A549 (cell line): ENCODE results near the gene PHOSPHO2. TPM values are rescaled to one million over a fixed set of nuclear protein-coding genes. Genes with fewer than 3 reads are reported as not detected.
"Not testable (repeated sequence)": the region's sequence is repeated elsewhere in the genome, so short reads cannot be mapped to it uniquely, and the experiment has no call there.

Experiments used
- ATAC-seq, 2 experiments: fragments of 200-7000 bp in 1 of 2; fragments of >200 bp in 1 of 2; cut with Nextera tagmentation in 1 of 2; cut with Tn5 transposase in 1 of 2; 3 replicates each; pipeline versions ENCODE4 v1.8.0 to v1.9.1; 2018 to 2020; ENCODE audit warnings: mild to moderate bottlenecking in 1 of 2, moderate library complexity in 1 of 2
- CTCF ChIA-PET: fragments of 300-600 bp; sonication (Branson Sonifier 250); formaldehyde crosslinking; extraction: SDS; loops from one replicate; lab custom pipeline; 2021; ENCODE audit warnings: antibody characterized with exemption, inconsistent platforms; lab: Yijun Ruan, JAX
- POLR2A ChIA-PET: fragments of 350-600 bp; formaldehyde crosslinking; extraction: SDS; loops from one replicate; lab custom pipeline; 2021; ENCODE audit warnings: antibody characterized with exemption, inconsistent platforms; lab: Yijun Ruan, JAX
- DNase-seq, 2 experiments: peaks; one replicate each; pipeline versions ENCODE4 v3.0.0 to v3.0.0-alpha.2; 2011 to 2016; ENCODE audit warnings: low read depth in 1 of 2, low spot score in 1 of 2
- FAIRE-seq: peaks from 2 replicates; lab custom pipeline; 2011; peaks lifted over from hg19 to GRCh38; lab: Jason Lieb, UNC
- H3K27ac ChIP-seq, 2 experiments: fragments of >200 bp; sonication (Bioruptor Twin); formaldehyde crosslinking; 3 replicates each; pipeline ENCODE4 v1.5.1; 2016 to 2017
- H3K4me1 ChIP-seq: fragments of >200 bp; sonication (Bioruptor Twin); formaldehyde crosslinking; 3 replicates; pipeline ENCODE4 v1.6.1; 2016
- H3K4me2 ChIP-seq: fragments of >200 bp; sonication (Bioruptor Twin); formaldehyde crosslinking; 3 replicates; pipeline ENCODE4 v1.6.1; 2016
- H3K4me3 ChIP-seq: fragments of >200 bp; sonication (Bioruptor Twin); formaldehyde crosslinking; 3 replicates; pipeline ENCODE4 v1.5.1; 2016
- H3K9me3 ChIP-seq: fragments of >200 bp; sonication (Bioruptor Twin); formaldehyde crosslinking; 3 replicates; pipeline ENCODE4 v1.6.1; 2016
- ATOH8 ChIP-seq: fragments of 250-450 bp; sonication (Bioruptor Pico); IDR thresholded peaks from 2 replicates; pipeline ENCODE4 v1.5.0; 2020; ENCODE audit warnings: low read depth, mild to moderate bottlenecking, moderate library complexity
- BCL3 ChIP-seq: fragments of >200 bp; sonication (Bioruptor Twin); formaldehyde crosslinking; IDR thresholded peaks from 3 replicates; pipeline ENCODE4 v1.6.1; 2016
- CHD4 ChIP-seq: fragments of 200-600 bp; sonication (generic); IDR thresholded peaks from 2 replicates; pipeline ENCODE4 v1.6.1; 2016; ENCODE audit warnings: antibody characterized with exemption, mild to moderate bottlenecking, borderline replicate concordance
- CTCF ChIP-seq: fragments of >200 bp; sonication (Bioruptor Twin); formaldehyde crosslinking; IDR thresholded peaks from 3 replicates; pipeline ENCODE4 v1.5.1; 2016
- EHMT2 ChIP-seq: fragments of 200-600 bp; sonication (generic); IDR thresholded peaks from 2 replicates; pipeline ENCODE4 v1.6.1; 2016; ENCODE audit warnings: antibody characterized with exemption, low read depth, mild to moderate bottlenecking, moderate library complexity
- HOXA7 ChIP-seq: fragments of 250-450 bp; sonication (Bioruptor Pico); IDR thresholded peaks from 2 replicates; pipeline ENCODE4 v1.5.0; 2020; ENCODE audit warnings: mild to moderate bottlenecking, moderate library complexity
- HOXB13 ChIP-seq: fragments of 250-450 bp; sonication (Bioruptor Pico); IDR thresholded peaks from 2 replicates; pipeline ENCODE4 v1.5.0; 2020; ENCODE audit warnings: low read depth, mild to moderate bottlenecking, moderate library complexity
- JUN ChIP-seq, 2 experiments: fragments of >200 bp; sonication (Bioruptor Twin); formaldehyde crosslinking; IDR thresholded peaks; 2 replicates in 1 of 2; 3 replicates in 1 of 2; pipeline ENCODE4 v1.6.1; 2016 to 2017
- KDM1A ChIP-seq: fragments of 200-600 bp; sonication (generic); IDR thresholded peaks from 2 replicates; pipeline ENCODE4 v1.6.1; 2016; ENCODE audit warnings: low read depth, mild to moderate bottlenecking
- NPAS2 ChIP-seq: fragments of 250-450 bp; sonication (Bioruptor Pico); IDR thresholded peaks from 2 replicates; pipeline ENCODE4 v1.8.0; 2022; ENCODE audit warnings: mild to moderate bottlenecking, moderate library complexity, borderline replicate concordance
- NR3C1 ChIP-seq: fragments of >200 bp; sonication (Bioruptor Twin); formaldehyde crosslinking; IDR thresholded peaks from 3 replicates; pipeline ENCODE4 v1.6.1; 2017
- PHF8 ChIP-seq: fragments of 200-600 bp; sonication (generic); IDR thresholded peaks from 2 replicates; pipeline ENCODE4 v1.6.1; 2016; ENCODE audit warnings: low read depth, mild to moderate bottlenecking, antibody characterized with exemption, moderate library complexity, borderline replicate concordance
- POLR2A ChIP-seq: IDR thresholded peaks from 2 replicates; pipeline ENCODE4 v1.6.1; 2012; ENCODE audit warnings: mild to moderate bottlenecking, low read length
- RAD21 ChIP-seq, 2 experiments: fragments of >200 bp in 1 of 2; sonication (Bioruptor Twin) in 1 of 2; formaldehyde crosslinking in 1 of 2; IDR thresholded peaks in 1 of 2; conservative IDR thresholded peaks in 1 of 2; 2 replicates in 1 of 2; 3 replicates in 1 of 2; pipeline ENCODE4 v1.6.1; 2012 to 2018; ENCODE audit warnings: inconsistent platforms in 1 of 2
- RNF2 ChIP-seq: fragments of 200-600 bp; sonication (generic); IDR thresholded peaks from 2 replicates; pipeline ENCODE4 v1.6.1; 2016; ENCODE audit warnings: low read depth, mild to moderate bottlenecking, antibody characterized with exemption, moderate library complexity, borderline replicate concordance
- SREBF2 ChIP-seq: fragments of 450-650 bp; IDR thresholded peaks from 2 replicates; pipeline ENCODE4 v1.6.1; 2014; ENCODE audit warnings: mild to moderate bottlenecking, moderate library complexity
- WGBS: methylation state at CpG from one replicate; pipeline ENCODE4 v1.1.6; 2017; ENCODE audit errors: missing lambda C conversion rate; 5-methylcytosine and 5-hydroxymethylcytosine counted together
- polyA plus RNA-seq, 4 experiments: library from polyadenylated mRNA; depleted of rRNA in 3 of 4; stranded (reverse); fragments of >200 nt; fragmentation: RNase III in 1 of 4; extraction: RNeasy Plus Mini Kit Qiagen cat#74134 plus additional on column Dnase treatment in 1 of 4; gene quantifications; 2 replicates in 3 of 4; 3 replicates in 1 of 4; pipeline ENCODE4 v1.2.3, GENCODE V29; 2011 to 2017
- TF ChIP-seq, protein P1 (sequence below): fragments of >200 bp; sonication (Bioruptor Twin); formaldehyde crosslinking; IDR thresholded peaks from 2 replicates; pipeline ENCODE4 v1.6.1; 2016
- TF ChIP-seq, protein P2 (sequence below): fragments of 150-350 bp; IDR thresholded peaks from 2 replicates; pipeline ENCODE4 v1.6.1; 2014; ENCODE audit warnings: low read depth, mild to moderate bottlenecking, low read length
- TF ChIP-seq, protein P3 (sequence below): fragments of 450-650 bp; IDR thresholded peaks from 2 replicates; pipeline ENCODE4 v1.6.1; 2014; ENCODE audit warnings: antibody characterized with exemption

Gene PHOSPHO2
- polyA plus RNA-seq, 2 of the 4 experiments (the other 2 are of a cell fraction), result 3.9 to 5.1 TPM

DNA sequence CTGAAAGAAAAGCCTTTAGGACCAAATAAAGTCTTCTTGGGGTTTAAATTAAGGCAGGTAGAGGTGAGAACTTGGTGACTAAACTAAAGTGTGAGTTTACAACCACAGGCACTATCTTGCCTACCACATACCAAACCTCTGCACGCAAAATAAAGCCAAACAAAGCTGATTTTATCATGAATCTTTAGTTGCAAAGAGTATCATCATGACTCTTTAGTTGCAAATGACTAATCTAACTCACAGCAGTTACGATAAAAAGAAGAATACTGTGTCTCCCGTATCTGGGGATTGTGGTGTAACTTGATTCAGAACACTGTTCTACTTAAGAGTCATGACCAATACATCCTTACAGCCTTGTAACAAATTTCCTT lies 11.2 kb upstream of the PHOSPHO2 start:
- CTCF ChIA-PET, result interaction anchor here (0.7 kb wide), 1 partner anchor 23 kb away, joined by 3 read pairs; no protein-coding TSS in a partner anchor

GRCh38 chr2:169683425-169684134 lies 10.7 kb upstream of the PHOSPHO2 start:
- FAIRE-seq, result no peak
- DNase-seq, result no peak
- WGBS, result 78% methylated on average over 3 of the region's 3 CpGs
- no peak for TF ChIP-seq HOXA7 (CRISPR knock-in tag)
- TF ChIP-seq, protein P1, sequence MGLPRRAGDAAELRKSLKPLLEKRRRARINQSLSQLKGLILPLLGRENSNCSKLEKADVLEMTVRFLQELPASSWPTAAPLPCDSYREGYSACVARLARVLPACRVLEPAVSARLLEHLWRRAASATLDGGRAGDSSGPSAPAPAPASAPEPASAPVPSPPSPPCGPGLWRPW, result no peak
- TF ChIP-seq, protein P2, sequence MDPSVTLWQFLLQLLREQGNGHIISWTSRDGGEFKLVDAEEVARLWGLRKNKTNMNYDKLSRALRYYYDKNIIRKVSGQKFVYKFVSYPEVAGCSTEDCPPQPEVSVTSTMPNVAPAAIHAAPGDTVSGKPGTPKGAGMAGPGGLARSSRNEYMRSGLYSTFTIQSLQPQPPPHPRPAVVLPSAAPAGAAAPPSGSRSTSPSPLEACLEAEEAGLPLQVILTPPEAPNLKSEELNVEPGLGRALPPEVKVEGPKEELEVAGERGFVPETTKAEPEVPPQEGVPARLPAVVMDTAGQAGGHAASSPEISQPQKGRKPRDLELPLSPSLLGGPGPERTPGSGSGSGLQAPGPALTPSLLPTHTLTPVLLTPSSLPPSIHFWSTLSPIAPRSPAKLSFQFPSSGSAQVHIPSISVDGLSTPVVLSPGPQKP, result no peak
- ChIA-PET CTCF (interaction anchor here (0.7 kb wide), 1 partner anchor 22 kb away, joined by 3 read pairs; no protein-coding TSS in a partner anchor), POLR2A (no interaction called here)
- Histone ChIP-seq H3K4me3 (no peak overlapping the region), H3K9me3 (no peaks in the 10 kb centered on the region), H3K4me2 (no peak overlapping the region), H3K4me1 (no peaks in the 10 kb centered on the region), H3K27ac (no peak overlapping the region)
- peak in 1 of 2 experiments; percentile 55; a peak in 4 of 6 replicates for ATAC-seq

More for the DNA sequence above, 11.2 kb upstream of the PHOSPHO2 start:
- POLR2A ChIA-PET, result no interaction called here
- Histone ChIP-seq H3K4me3 (no peak overlapping the region), H3K4me2 (no peak overlapping the region), H3K27ac (no peak overlapping the region), H3K4me1 (no peaks in the 10 kb centered on the region), H3K9me3 (no peaks in the 10 kb centered on the region)
- FAIRE-seq (no peak), ATAC-seq (no peak), DNase-seq (no peak)
- 46% methylated on average over 3 of the region's 3 CpGs for WGBS
- TF ChIP-seq BCL3 (no peak), ATOH8 (no peak), RAD21 (conservative IDR thresholded peaks at IDR 0.05 in 1 of 2, IDR thresholded peaks at IDR 0.05 in 1 of 2) (no peak), CTCF (no peak), HOXB13 (no peak), JUN (IDR thresholded peaks at IDR 0.05) (no peak), CHD4 (no peak), NPAS2 (CRISPR knock-in tag) (no peak), EHMT2 (no peak), SREBF2 (no peak), KDM1A (no peak), RNF2 (no peak), PHF8 (no peak)

- TF ChIP-seq POLR2A (no peak), NR3C1 (no peak)
- TF ChIP-seq, protein P3, sequence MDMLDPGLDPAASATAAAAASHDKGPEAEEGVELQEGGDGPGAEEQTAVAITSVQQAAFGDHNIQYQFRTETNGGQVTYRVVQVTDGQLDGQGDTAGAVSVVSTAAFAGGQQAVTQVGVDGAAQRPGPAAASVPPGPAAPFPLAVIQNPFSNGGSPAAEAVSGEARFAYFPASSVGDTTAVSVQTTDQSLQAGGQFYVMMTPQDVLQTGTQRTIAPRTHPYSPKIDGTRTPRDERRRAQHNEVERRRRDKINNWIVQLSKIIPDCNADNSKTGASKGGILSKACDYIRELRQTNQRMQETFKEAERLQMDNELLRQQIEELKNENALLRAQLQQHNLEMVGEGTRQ, result no peak
- H3K27ac ChIP-seq, result no peak overlapping the region
- no peak for DNase-seq
- ATAC-seq, result peak in 1 of 2 experiments; percentile 28; a peak in 1 of 6 replicates
- no peaks in the 10 kb centered on the region for H3K4me1 ChIP-seq
- POLR2A ChIA-PET, result no interaction called here
- H3K9me3 ChIP-seq, result no peaks in the 10 kb centered on the region; the same call in 2 of the 3 replicates
- 57% methylated on average over 3 of the region's 3 CpGs for WGBS
- FAIRE-seq, result no peak
- no peak overlapping the region for H3K4me3 ChIP-seq
- CTCF ChIA-PET, result no interaction called here
- H3K4me2 ChIP-seq, result no peak overlapping the region
Observed at GRCh38 chr2:169684135-169684565, 10.1 kb upstream of the PHOSPHO2 start.

GRCh38 chr2:169684712-169685111 lies 9.6 kb upstream of the PHOSPHO2 start:
- H3K4me1 ChIP-seq, H3K4me3 ChIP-seq, H3K9me3 ChIP-seq, FAIRE-seq, POLR2A ChIA-PET, ATAC-seq, H3K27ac ChIP-seq, H3K4me2 ChIP-seq, DNase-seq: not testable (repeated sequence)
- 23% methylated on average over 2 of the region's 2 CpGs for WGBS
- CTCF ChIA-PET, result interaction anchor here (1.5 kb wide), 1 partner anchor 8 kb away, joined by 3 read pairs; no protein-coding TSS in a partner anchor

GRCh38 chr2:169686825-169687224 lies 7.4 kb upstream of the PHOSPHO2 start:
- POLR2A ChIA-PET, FAIRE-seq, CTCF ChIA-PET, H3K4me1 ChIP-seq, H3K4me3 ChIP-seq, H3K9me3 ChIP-seq, H3K27ac ChIP-seq, H3K4me2 ChIP-seq, DNase-seq, ATAC-seq: not testable (repeated sequence)
- WGBS, result 57% methylated on average over 4 of the region's 4 CpGs
